Fibroblast of lung (primary cell): Measurements from ENCODE around the gene CD58.

Experiments
- EZH2 ChIP-seq: IDR thresholded peaks from 2 replicates; pipeline ENCODE4 v1.5.1; 2012; ENCODE audit warnings: low read length, control low read depth, mild to moderate bottlenecking; ENCODE audit errors: missing control alignments
- TF ChIP-seq, protein P1 (sequence below), 2 donors: IDR thresholded peaks in 1 of 2; conservative IDR thresholded peaks in 1 of 2; 1 replicate in 1 of 2; 2 replicates in 1 of 2; pipeline ENCODE4 v1.5.1; 2011 to 2012; ENCODE audit warnings: low read length in 2 of 2, control low read depth in 1 of 2, inconsistent platforms in 1 of 2, low read depth in 1 of 2, mild to moderate bottlenecking in 1 of 2

DNA sequence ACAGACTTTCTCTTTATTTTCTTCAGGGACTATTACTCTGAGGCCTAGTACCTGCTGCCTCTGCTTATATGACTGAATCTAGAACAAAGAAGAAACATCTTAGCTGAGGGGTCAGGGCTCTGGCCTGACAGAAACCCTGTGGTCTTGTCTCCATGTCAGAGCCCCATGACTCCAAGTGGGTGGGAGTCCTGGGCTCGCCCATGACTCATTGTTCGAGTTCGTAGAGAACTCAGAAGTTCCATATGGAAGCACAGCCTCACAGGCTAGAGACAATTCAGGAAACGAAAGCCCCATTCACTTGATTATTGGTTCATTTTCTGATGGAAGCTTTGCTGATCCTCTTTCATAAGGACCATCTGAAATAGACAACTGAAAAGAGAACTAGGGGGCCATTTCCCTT, 73.2 kb downstream of the CD58 start:
- TF ChIP-seq, protein P1, sequence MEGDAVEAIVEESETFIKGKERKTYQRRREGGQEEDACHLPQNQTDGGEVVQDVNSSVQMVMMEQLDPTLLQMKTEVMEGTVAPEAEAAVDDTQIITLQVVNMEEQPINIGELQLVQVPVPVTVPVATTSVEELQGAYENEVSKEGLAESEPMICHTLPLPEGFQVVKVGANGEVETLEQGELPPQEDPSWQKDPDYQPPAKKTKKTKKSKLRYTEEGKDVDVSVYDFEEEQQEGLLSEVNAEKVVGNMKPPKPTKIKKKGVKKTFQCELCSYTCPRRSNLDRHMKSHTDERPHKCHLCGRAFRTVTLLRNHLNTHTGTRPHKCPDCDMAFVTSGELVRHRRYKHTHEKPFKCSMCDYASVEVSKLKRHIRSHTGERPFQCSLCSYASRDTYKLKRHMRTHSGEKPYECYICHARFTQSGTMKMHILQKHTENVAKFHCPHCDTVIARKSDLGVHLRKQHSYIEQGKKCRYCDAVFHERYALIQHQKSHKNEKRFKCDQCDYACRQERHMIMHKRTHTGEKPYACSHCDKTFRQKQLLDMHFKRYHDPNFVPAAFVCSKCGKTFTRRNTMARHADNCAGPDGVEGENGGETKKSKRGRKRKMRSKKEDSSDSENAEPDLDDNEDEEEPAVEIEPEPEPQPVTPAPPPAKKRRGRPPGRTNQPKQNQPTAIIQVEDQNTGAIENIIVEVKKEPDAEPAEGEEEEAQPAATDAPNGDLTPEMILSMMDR (conservative IDR thresholded peaks at IDR 0.05 in 1 of 2, IDR thresholded peaks at IDR 0.05 in 1 of 2; ENCODE audit: low read depth in 1 of 2, low read length in 2 of 2) = no peak
- TF ChIP-seq EZH2 = no peak
